HL-60 (cell line): ENCODE data around the gene CNTNAP2.

ENCODE experiments used
- DNase-seq, 2 experiments: peaks; one replicate each; pipeline ENCODE4 v3.0.0-alpha.2; 2010 to 2020; ENCODE audit warnings: low read depth in 1 of 2, low spot score in 1 of 2
- H3K27ac ChIP-seq: fragments of 250-450 bp; sonication (Bioruptor Pico); replicated peaks from 2 replicates; pipeline ENCODE4 v1.5.1; 2020; ENCODE audit warnings: mild to moderate bottlenecking, moderate library complexity
- H3K27me3 ChIP-seq: fragments of 250-450 bp; sonication (Bioruptor Pico); 2 replicates; pipeline ENCODE4 v1.5.1; 2021; ENCODE audit warnings: mild to moderate bottlenecking, moderate library complexity; ENCODE audit not compliant: insufficient read depth, poor library complexity, severe bottlenecking
- H3K4me3 ChIP-seq: replicated peaks from 2 replicates; pipeline ENCODE4 v1.5.1; 2011; ENCODE audit warnings: mild to moderate bottlenecking, control low read depth, low read length; ENCODE audit not compliant: insufficient read depth
- GABPA ChIP-seq: IDR thresholded peaks from 2 replicates; pipeline ENCODE4 v1.6.1; 2012; ENCODE audit warnings: low read depth
- POLR2AphosphoS5 ChIP-seq: IDR thresholded peaks from 2 replicates; pipeline ENCODE4 v1.6.1; 2012; ENCODE audit warnings: low read depth
- SPI1 ChIP-seq: IDR thresholded peaks from 2 replicates; pipeline ENCODE4 v1.6.1; 2012; ENCODE audit warnings: low read depth, mild to moderate bottlenecking, borderline replicate concordance
- TF ChIP-seq, protein P1 (sequence below): IDR thresholded peaks from 2 replicates; pipeline ENCODE4 v1.6.1; 2012; ENCODE audit warnings: low read depth; ENCODE audit not compliant: insufficient replicate concordance
- TF ChIP-seq, protein P2 (sequence below): IDR thresholded peaks from one replicate; pipeline ENCODE4 v1.5.1; 2011; ENCODE audit warnings: low read length, control low read depth, inconsistent platforms; ENCODE audit not compliant: insufficient read depth

Gene CNTNAP2

DNA sequence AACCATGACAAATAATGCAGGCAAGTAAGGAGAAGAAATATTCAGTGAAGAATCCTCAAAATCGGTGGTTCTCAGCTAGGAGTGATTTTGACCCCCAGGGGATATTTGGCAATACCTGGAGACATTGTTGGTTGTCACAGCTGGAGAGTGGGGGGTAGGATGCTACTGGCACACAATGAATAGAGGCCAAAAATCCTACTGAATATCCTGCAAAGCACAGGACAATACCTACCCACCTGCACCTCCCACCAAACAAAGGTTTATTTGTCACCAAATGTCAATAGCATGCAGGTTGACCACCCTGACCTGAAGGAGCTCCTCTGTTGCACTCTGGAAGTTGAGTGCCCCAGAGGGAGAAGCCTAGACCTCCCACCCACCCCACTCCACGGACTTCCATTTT, 1028.6 kb downstream of the CNTNAP2 start:
- no peak for DNase-seq
- H3K27ac ChIP-seq = no peak overlapping the region
- TF ChIP-seq, protein P1, sequence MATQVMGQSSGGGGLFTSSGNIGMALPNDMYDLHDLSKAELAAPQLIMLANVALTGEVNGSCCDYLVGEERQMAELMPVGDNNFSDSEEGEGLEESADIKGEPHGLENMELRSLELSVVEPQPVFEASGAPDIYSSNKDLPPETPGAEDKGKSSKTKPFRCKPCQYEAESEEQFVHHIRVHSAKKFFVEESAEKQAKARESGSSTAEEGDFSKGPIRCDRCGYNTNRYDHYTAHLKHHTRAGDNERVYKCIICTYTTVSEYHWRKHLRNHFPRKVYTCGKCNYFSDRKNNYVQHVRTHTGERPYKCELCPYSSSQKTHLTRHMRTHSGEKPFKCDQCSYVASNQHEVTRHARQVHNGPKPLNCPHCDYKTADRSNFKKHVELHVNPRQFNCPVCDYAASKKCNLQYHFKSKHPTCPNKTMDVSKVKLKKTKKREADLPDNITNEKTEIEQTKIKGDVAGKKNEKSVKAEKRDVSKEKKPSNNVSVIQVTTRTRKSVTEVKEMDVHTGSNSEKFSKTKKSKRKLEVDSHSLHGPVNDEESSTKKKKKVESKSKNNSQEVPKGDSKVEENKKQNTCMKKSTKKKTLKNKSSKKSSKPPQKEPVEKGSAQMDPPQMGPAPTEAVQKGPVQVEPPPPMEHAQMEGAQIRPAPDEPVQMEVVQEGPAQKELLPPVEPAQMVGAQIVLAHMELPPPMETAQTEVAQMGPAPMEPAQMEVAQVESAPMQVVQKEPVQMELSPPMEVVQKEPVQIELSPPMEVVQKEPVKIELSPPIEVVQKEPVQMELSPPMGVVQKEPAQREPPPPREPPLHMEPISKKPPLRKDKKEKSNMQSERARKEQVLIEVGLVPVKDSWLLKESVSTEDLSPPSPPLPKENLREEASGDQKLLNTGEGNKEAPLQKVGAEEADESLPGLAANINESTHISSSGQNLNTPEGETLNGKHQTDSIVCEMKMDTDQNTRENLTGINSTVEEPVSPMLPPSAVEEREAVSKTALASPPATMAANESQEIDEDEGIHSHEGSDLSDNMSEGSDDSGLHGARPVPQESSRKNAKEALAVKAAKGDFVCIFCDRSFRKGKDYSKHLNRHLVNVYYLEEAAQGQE = no peak
- TF ChIP-seq, protein P2, sequence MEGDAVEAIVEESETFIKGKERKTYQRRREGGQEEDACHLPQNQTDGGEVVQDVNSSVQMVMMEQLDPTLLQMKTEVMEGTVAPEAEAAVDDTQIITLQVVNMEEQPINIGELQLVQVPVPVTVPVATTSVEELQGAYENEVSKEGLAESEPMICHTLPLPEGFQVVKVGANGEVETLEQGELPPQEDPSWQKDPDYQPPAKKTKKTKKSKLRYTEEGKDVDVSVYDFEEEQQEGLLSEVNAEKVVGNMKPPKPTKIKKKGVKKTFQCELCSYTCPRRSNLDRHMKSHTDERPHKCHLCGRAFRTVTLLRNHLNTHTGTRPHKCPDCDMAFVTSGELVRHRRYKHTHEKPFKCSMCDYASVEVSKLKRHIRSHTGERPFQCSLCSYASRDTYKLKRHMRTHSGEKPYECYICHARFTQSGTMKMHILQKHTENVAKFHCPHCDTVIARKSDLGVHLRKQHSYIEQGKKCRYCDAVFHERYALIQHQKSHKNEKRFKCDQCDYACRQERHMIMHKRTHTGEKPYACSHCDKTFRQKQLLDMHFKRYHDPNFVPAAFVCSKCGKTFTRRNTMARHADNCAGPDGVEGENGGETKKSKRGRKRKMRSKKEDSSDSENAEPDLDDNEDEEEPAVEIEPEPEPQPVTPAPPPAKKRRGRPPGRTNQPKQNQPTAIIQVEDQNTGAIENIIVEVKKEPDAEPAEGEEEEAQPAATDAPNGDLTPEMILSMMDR = no peak
- TF ChIP-seq GABPA (no peak), SPI1 (no peak), POLR2AphosphoS5 (no peak)
- no peak overlapping the region for H3K4me3 ChIP-seq
- no peaks in the 10 kb centered on the region for H3K27me3 ChIP-seq

DNA sequence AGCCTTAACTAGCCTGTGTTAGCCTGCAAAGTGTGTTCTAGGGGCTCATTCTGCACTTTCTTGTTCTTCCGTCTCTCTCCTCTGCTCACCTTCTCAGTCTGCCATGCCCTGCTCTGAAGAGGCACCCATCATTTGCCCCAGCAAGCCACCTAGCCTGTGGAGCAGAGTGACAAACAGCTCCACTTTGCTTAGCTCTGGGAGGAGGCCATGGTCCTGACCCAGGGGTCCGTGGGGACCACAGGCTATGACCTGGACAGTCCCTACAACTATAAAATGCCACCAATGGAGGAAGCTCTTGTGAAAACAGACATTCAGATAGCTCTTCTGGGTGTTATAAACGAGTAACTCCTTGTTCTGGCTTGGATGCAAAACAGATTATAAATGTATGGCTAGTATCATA, 1029.6 kb downstream of the CNTNAP2 start:
- H3K27ac ChIP-seq = no peak overlapping the region
- no peaks in the 10 kb centered on the region for H3K27me3 ChIP-seq
- DNase-seq = no peak
- H3K4me3 ChIP-seq = no peak overlapping the region
- no peak for TF ChIP-seq GABPA
- TF ChIP-seq SPI1 = no peak
- TF ChIP-seq, protein P1 = no peak
- no peak for TF ChIP-seq POLR2AphosphoS5
- TF ChIP-seq, protein P2 = no peak

DNA sequence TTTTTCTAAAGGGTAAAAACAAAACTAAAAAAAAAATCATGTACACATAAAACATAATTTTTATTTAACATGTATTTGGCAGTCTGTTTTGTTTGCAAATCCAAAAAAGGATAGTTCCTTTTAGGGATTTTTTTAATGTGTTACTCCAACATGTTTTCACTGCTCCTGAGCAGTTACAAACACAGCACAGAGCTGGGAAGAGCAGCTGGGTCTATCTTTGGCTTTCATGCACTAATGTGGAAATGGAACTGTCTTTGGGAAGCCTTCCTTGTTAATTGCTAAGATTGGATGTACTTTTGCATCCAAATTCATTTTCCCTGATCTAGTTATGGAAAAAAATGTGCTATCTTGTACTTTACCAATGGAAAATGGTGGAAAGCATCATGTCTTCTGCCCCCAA, 1035.1 kb downstream of the CNTNAP2 start:
- DNase-seq = no peak

More for the DNA sequence above, 1035.1 kb downstream of the CNTNAP2 start:
- Histone ChIP-seq H3K27me3 (no peaks in the 10 kb centered on the region), H3K27ac (no peak overlapping the region), H3K4me3 (no peak overlapping the region)
- TF ChIP-seq GABPA (no peak), SPI1 (no peak), POLR2AphosphoS5 (no peak)
- TF ChIP-seq, protein P2 = no peak
- TF ChIP-seq, protein P1 = no peak
